Endothelial cell of umbilical vein (primary cell): ENCODE results near the gene MAP4K3. TPM values are rescaled to one million over a fixed set of nuclear protein-coding genes. Genes with fewer than 3 reads are reported as not detected.

ENCODE experiments used
- BruUV-seq: library from RNA; stranded (reverse); fragments of 400-500 nt; replicated peaks from 2 replicates; lab custom pipeline; 2021; lab: Mats Ljungman, UMichigan
- CTCF ChIA-PET: fragments of 300-600, 350-600 bp; sonication (Branson Sonifier 250); formaldehyde crosslinking; loops from one replicate; lab custom pipeline; 2021; ENCODE audit warnings: antibody characterized with exemption, inconsistent platforms; lab: Charles Lee
- POLR2A ChIA-PET: fragments of 300-600, 350-600 bp; sonication (Branson Sonifier 250); formaldehyde crosslinking; loops from one replicate; lab custom pipeline; 2021; ENCODE audit warnings: antibody characterized with exemption, inconsistent platforms; lab: Charles Lee
- DNase-seq: peaks from one replicate; pipeline ENCODE4 v3.0.0-alpha.2; 2011; ENCODE audit warnings: low read depth, low spot score
- FAIRE-seq: peaks from 2 replicates; lab custom pipeline; 2011; peaks lifted over from hg19 to GRCh38; lab: Jason Lieb, UNC
- H2AFZ ChIP-seq: 2 replicates; pipeline ENCODE4 v1.6.0; 2012; ENCODE audit warnings: low read depth, low read length, control low read depth, inconsistent platforms
- H3K27ac ChIP-seq: 2 replicates; pipeline ENCODE4 v1.5.1; 2011; ENCODE audit warnings: low read depth, mild to moderate bottlenecking, control low read depth, low read length, moderate library complexity; ENCODE audit not compliant: insufficient read depth
- H3K27me3 ChIP-seq, 2 experiments: 2 replicates each; pipeline versions ENCODE4 v1.6.0 to v1.6.1; 2011; ENCODE audit warnings: low read length in 2 of 2, mixed read lengths in 1 of 2; ENCODE audit not compliant: control insufficient read depth in 2 of 2, insufficient read depth in 2 of 2
- H3K36me3 ChIP-seq, 2 experiments: 2 replicates in 1 of 2; 3 replicates in 1 of 2; pipeline ENCODE4 v1.5.1; 2011; ENCODE audit warnings: low read length in 2 of 2, mild to moderate bottlenecking in 1 of 2, moderate library complexity in 1 of 2; ENCODE audit not compliant: control insufficient read depth in 2 of 2, insufficient read depth in 2 of 2; ENCODE audit errors: extremely low read depth in 1 of 2
- H3K4me1 ChIP-seq: 3 replicates; pipeline ENCODE4 v1.5.1; 2011; ENCODE audit warnings: mild to moderate bottlenecking, low read length; ENCODE audit not compliant: control insufficient read depth, insufficient read depth; ENCODE audit errors: extremely low read depth
- H3K4me2 ChIP-seq: 2 replicates; pipeline ENCODE4 v1.6.1; 2011; ENCODE audit warnings: low read length, control low read depth, mixed read lengths; ENCODE audit not compliant: insufficient read depth
- H3K4me3 ChIP-seq, 3 experiments: fragments of 200-600 bp in 1 of 3; sonication (generic), shearing (Covaris generic) in 1 of 3; replicated peaks in 1 of 3; 2 replicates each; pipeline ENCODE4 v1.5.1; 2011 to 2016; ENCODE audit warnings: control low read depth in 3 of 3, low read length in 3 of 3, mild to moderate bottlenecking in 2 of 3, inconsistent platforms in 1 of 3, low read depth in 1 of 3, moderate library complexity in 1 of 3; ENCODE audit not compliant: insufficient read depth in 1 of 3
- H3K79me2 ChIP-seq: 2 replicates; pipeline ENCODE4 v1.6.0; 2012; ENCODE audit warnings: low read length, inconsistent platforms; ENCODE audit not compliant: control insufficient read depth, insufficient read depth
- H3K9ac ChIP-seq: replicated peaks from 2 replicates; pipeline ENCODE3; 2011; ENCODE audit warnings: low read length, control low read depth; ENCODE audit not compliant: insufficient read depth; ENCODE audit errors: extremely low read depth
- H3K9me1 ChIP-seq: replicated peaks from 3 replicates; pipeline ENCODE4 v1.6.0; 2011; ENCODE audit warnings: mild to moderate bottlenecking, low read length; ENCODE audit not compliant: control insufficient read depth, insufficient read depth; ENCODE audit errors: extremely low read depth
- H3K9me3 ChIP-seq: replicated peaks from 2 replicates; pipeline ENCODE4 v1.5.1; 2012; ENCODE audit warnings: low read length, inconsistent platforms; ENCODE audit not compliant: control insufficient read depth, insufficient read depth
- H4K20me1 ChIP-seq: replicated peaks from 2 replicates; pipeline ENCODE3; 2011; ENCODE audit warnings: mild to moderate bottlenecking, low read length; ENCODE audit not compliant: control insufficient read depth, insufficient read depth; ENCODE audit errors: extremely low read depth
- EZH2 ChIP-seq: IDR thresholded peaks from 2 replicates; pipeline ENCODE4 v1.6.1; 2012; ENCODE audit warnings: borderline replicate concordance, low read depth, mild to moderate bottlenecking, moderate library complexity, low read length, inconsistent platforms; ENCODE audit not compliant: severe bottlenecking
- FOS ChIP-seq: IDR thresholded peaks from 2 replicates; pipeline ENCODE4 v1.6.1; 2011; ENCODE audit warnings: mild to moderate bottlenecking, low read length, moderate library complexity, borderline replicate concordance; ENCODE audit not compliant: insufficient read depth
- GATA2 ChIP-seq: IDR thresholded peaks from 2 replicates; pipeline ENCODE4 v1.7.0; 2011; ENCODE audit warnings: low read depth, mild to moderate bottlenecking, moderate library complexity, mixed read lengths, low read length; ENCODE audit not compliant: insufficient read length, insufficient read depth
- JUN ChIP-seq: IDR thresholded peaks from 2 replicates; pipeline ENCODE4 v1.6.1; 2011; ENCODE audit warnings: borderline replicate concordance, low read depth; ENCODE audit not compliant: insufficient read length, insufficient read depth
- MYC ChIP-seq: IDR thresholded peaks from one replicate; pipeline ENCODE4 v1.6.1; 2011; ENCODE audit warnings: mild to moderate bottlenecking, low read depth, low read length
- POLR2A ChIP-seq: IDR thresholded peaks from 2 replicates; pipeline ENCODE4 v1.6.1; 2012; ENCODE audit warnings: low read depth, mild to moderate bottlenecking, control low read depth, low read length
- POLR2AphosphoS5 ChIP-seq: IDR thresholded peaks from 2 replicates; pipeline ENCODE4 v1.6.1; 2012; ENCODE audit warnings: low read depth, mild to moderate bottlenecking, control low read depth, low read length, moderate library complexity; ENCODE audit not compliant: insufficient read depth
- dilution Hi-C: fragments of 300-500 bp; cut with MboI; formaldehyde crosslinking; loops from one replicate; pipeline ENCODE4 v1.15.0; 2019; ENCODE audit warnings: low sequenced_read_pairs; ENCODE audit not compliant: extremely low pct_ligation_motif_present
- intact Hi-C: fragments of 100-400 bp; cut with micrococcal nuclease; formaldehyde crosslinking; loops from one replicate; pipeline ENCODE4 v1.10.0; 2022
- polyA plus RNA-seq, 4 experiments: library from polyadenylated mRNA; depleted of rRNA in 3 of 4; stranded (reverse) in 3 of 4; unstranded in 1 of 4; fragments of >200 nt; gene quantifications; 2 replicates each; pipeline versions ENCODE4 v1.2.1 to v1.2.3, GENCODE V29; 2011 to 2012; ENCODE audit warnings: missing spikeins in 1 of 4
- total RNA-seq: library from RNA; stranded (reverse); gene quantifications from 2 replicates; pipeline ENCODE4 v1.2.3, GENCODE V29; 2021
- TF ChIP-seq, protein P1 (sequence below): IDR thresholded peaks from 2 replicates; pipeline ENCODE4 v1.6.1; 2011; ENCODE audit not compliant: insufficient read depth, insufficient read length
- TF ChIP-seq, protein P2 (sequence below), 2 donors: IDR thresholded peaks; 1 replicate in 1 of 2; 2 replicates in 1 of 2; pipeline ENCODE4 v1.5.1; 2011; ENCODE audit warnings: low read length in 2 of 2, mild to moderate bottlenecking in 2 of 2, moderate library complexity in 2 of 2, control low read depth in 1 of 2, inconsistent platforms in 1 of 2, low read depth in 1 of 2; ENCODE audit not compliant: insufficient read depth in 1 of 2; ENCODE audit errors: extremely low read depth in 1 of 2

MAP4K3 gene
- total and polyA plus RNA-seq, 2 donors (not counting 3 experiments of a cell fraction or from before 2014, with no cell fraction given), result 8.0 to 45.9 TPM

DNA sequence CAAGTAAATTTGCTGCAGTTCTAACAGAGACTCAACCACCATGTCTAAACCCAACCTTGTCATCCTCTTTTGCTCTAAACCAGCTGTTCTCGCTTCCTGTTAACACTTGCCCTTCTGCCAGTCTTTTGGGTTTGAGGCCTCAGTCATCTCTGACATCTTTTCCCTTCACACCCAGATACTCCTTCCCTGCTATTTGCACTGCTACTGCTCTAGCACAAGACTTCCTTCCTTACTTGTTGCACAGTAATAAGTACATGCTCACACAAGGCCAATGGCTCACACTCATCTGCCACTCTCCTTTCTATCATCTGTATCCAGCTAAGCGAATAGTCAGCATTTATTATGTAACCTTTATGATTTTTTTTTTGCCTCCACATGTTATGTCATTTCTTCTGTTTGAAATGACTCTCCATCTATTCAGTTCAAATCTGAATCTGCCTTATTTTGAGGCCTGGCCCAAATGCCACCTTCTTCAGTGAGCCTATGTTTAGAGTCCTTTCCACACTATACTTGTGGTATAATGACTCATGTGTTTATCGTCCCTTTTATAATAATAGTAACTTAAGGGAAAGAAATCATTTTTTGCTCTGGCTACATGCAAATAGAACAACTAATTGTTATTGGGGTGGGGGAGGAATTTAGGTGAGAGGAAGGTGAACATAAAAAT, 170.8 kb downstream of the MAP4K3 start:
- BruUV-seq, result no TSS peak
- dilution Hi-C loops (no loop called here), intact Hi-C loops (no loop called here)
- POLR2A ChIA-PET, result no interaction called here
- FAIRE-seq (no peak), DNase-seq (no peak)
- Histone ChIP-seq H4K20me1 (no peaks in the 10 kb centered on the region), H3K4me1 (no peaks in the 10 kb centered on the region), H3K9me3 (no peaks in the 10 kb centered on the region), H3K27me3 (no peaks in the 10 kb centered on the region), H3K9ac (no peak overlapping the region), H3K4me2 (no peak overlapping the region), H3K27ac (no peak overlapping the region), H3K9me1 (no peaks in the 10 kb centered on the region), H2AFZ (no peak overlapping the region), H3K36me3 (peaks cover 0 to 4% of the 10 kb centered on the region in 2 experiments), H3K79me2 (no peaks in the 10 kb centered on the region), H3K4me3 (no peak overlapping the region)
- CTCF ChIA-PET, result no interaction called here
- TF ChIP-seq, protein P1, sequence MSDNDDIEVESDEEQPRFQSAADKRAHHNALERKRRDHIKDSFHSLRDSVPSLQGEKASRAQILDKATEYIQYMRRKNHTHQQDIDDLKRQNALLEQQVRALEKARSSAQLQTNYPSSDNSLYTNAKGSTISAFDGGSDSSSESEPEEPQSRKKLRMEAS, result no peak
- TF ChIP-seq EZH2 (no peak), POLR2A (no peak), JUN (no peak), FOS (no peak), MYC (no peak), POLR2AphosphoS5 (no peak), GATA2 (no peak)
- TF ChIP-seq, protein P2, sequence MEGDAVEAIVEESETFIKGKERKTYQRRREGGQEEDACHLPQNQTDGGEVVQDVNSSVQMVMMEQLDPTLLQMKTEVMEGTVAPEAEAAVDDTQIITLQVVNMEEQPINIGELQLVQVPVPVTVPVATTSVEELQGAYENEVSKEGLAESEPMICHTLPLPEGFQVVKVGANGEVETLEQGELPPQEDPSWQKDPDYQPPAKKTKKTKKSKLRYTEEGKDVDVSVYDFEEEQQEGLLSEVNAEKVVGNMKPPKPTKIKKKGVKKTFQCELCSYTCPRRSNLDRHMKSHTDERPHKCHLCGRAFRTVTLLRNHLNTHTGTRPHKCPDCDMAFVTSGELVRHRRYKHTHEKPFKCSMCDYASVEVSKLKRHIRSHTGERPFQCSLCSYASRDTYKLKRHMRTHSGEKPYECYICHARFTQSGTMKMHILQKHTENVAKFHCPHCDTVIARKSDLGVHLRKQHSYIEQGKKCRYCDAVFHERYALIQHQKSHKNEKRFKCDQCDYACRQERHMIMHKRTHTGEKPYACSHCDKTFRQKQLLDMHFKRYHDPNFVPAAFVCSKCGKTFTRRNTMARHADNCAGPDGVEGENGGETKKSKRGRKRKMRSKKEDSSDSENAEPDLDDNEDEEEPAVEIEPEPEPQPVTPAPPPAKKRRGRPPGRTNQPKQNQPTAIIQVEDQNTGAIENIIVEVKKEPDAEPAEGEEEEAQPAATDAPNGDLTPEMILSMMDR (IDR thresholded peaks at IDR 0.05; ENCODE audit: extremely low read depth in 1 of 2, insufficient read depth in 1 of 2, low read depth in 1 of 2, low read length in 2 of 2), result no peak
